ENCODE measurements around the gene ZFPM1. TPM values are rescaled to one million over a fixed set of nuclear protein-coding genes. Genes with fewer than 3 reads are reported as not detected.

The ZFPM1 gene
- polyA plus RNA-seq, 3 donors = 1.8 to 5.9 (median 3.6) TPM

- no peak overlapping the region for H3K27ac ChIP-seq (ENCODE audit: low read depth, low read length)
- WGBS, 3 donors = 36 to 66% (median 64%) methylated on average over 17 of the region's 17 CpGs
These were observed 47.2 kb downstream of the ZFPM1 start for GRCh38 chr16:88500255-88500661.

- no peak overlapping the region for H3K27ac ChIP-seq (ENCODE audit: low read depth, low read length)
- 65 to 90% (median 89%) methylated on average over 15 of the region's 15 CpGs for WGBS, 3 donors
These were observed 49.3 kb downstream of the ZFPM1 start for GRCh38 chr16:88502371-88502770.

DNA sequence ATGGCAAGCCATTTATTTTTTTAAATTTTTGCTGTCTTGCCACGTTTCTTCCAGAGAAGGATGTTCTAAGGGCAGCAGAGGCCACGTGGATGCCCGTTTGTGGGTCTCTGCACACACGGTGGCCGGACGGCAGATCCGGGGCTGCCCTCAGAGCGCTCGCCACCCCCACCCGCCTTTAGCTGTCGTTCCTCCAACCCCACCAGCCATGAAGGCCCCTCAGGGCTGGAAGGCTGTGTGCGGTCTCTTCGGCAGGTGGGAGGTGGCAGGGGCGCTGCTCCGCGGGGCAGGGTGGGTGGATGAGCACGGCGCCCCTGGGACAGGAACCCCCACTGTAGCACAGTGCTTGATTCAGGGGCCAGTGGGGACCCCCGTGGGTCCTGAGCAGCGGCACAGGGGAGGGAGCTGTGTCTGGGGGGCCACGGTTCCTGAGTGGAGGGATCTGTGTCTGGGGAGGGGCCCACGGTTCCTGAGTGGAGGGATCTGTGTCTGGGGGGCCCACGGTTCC, 49.7 kb downstream of the ZFPM1 start:
- H3K27ac ChIP-seq (ENCODE audit: low read depth, low read length) = no peak overlapping the region
- 83 to 89% (median 89%) methylated on average over 21 to 23 of the region's 23 CpGs for WGBS, 3 donors

- 57 to 89% (median 85%) methylated on average over 10 of the region's 10 CpGs for WGBS, 3 donors
- H3K27ac ChIP-seq (ENCODE audit: low read depth, low read length) = no peak overlapping the region
These were observed 50.3 kb downstream of the ZFPM1 start for GRCh38 chr16:88503374-88503770.

DNA sequence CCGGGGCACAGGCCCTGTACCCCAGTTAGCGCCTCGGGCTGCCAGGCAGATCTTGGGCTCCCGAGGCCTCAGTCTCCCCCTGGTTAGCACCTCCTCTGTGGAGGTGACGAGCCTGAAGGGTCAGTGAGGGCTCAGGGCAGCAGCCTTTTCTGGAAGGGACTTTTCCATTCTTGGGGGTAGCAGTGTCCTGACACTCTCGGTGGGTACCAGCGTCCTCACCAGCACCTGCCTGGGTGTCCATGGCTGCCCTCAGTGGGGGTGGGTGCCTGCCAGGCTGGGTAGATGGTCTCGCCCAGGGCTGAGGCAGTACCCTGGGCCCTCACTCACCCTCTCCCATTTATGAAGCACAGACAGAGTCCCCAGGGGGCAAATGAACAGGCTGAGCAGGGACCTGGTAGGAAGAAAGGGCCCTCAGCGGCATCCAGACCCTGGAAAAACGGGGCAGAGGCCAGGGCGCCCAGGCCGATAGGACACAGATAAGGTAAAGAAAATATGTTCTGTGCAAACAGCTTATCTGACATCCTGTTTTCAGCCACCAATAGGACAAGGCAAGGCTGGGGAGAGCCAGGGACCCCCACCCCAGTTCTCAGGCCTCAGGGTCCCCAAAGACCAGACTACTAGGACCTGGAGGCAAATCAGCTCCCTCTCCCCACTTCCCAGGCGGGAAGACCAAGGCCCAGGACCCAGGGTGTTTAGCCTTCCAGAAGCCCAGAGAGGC, 50.9 kb downstream of the ZFPM1 start:
- no peak overlapping the region for H3K27ac ChIP-seq (ENCODE audit: low read depth, low read length)
- WGBS, 3 donors = 57 to 96% (median 80%) methylated on average over 13 of the region's 13 CpGs

DNA sequence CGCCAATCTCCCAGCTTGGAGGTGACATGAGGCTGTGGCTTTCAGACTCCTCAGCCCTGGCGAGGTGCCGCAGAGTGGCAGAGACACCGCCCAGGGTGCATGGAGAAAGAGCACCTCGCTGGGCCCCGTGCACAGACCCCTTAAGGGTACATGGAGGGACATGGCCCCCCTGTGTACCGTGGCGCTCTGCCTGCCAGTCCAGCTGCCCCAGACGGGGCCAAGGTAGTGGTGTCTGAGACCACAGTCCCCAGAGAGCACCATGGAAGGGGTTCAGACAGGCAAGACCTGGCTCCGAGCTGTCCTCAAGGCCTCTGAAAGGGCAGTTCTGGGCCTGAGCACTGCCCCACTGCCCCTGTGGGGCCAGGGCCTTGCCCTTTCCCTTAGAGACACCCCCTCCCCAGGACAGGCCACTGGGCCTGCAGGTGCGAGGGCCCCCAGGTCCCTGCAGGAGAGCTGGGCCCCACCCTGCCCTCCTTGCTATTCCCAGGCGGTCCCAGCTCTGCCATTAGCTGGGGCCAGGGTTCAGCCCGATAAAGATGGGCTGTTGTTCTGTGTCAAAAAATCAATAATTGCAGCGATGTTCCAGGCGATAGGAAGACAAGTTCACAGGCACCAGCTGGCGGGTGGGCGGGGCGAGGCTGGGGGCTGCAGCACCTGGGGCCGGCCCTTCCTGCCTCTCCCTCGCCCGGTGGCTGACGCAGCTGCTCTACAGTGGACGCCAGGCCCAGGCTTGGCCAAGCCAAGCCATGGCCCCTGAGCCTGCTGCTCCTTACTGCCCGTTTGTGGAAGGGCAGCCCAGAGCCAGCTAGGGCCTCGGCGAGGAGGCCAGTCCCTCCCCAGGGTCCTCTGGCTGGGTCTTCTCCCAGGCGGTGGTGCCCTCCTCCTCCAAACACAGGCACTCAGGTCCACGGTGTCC, 51.7 kb downstream of the ZFPM1 start:
- WGBS, 3 donors = 36 to 84% (median 78%) methylated on average over 27 to 28 of the region's 28 CpGs
- H3K27ac ChIP-seq (ENCODE audit: low read depth, low read length) = no peak overlapping the region

DNA sequence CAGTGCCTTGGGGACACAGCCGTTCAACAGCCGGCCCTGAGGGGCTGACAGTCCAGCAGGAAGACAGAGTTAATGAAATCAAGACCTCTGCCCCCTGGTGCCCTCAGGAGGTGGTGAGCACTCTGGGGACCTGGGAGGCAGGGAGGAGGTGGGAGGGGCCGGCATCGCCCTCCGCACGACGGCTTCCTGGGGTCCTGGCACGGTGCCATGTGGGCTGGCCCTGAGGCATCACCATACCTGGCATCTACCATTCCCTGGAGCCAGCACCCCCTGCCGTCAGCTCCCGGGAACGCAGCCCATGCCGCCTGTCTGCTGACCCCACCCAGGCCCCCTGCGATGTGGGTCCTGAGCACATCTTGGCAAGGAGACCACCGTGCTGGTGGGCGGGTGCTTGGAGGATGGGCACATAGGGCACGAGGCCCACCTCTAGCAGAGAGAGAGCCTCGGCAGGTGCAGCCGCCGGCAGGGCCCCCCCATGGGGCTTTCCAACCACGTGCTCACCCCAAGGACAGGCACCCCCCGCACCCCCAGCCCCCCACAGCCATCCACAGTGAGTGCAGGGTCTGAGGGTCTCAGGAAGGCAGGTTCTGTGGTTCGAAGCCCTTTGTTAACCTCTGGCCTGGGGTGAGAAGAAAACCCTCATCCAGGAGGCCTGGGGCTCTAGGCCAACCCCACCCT, 52.5 kb downstream of the ZFPM1 start:
- H3K27ac ChIP-seq (ENCODE audit: low read depth, low read length) = no peak overlapping the region
- WGBS, 3 donors = 22 to 59% (median 58%) methylated on average over 20 to 22 of the region's 22 CpGs

GRCh38 chr16:88506723-88507122, 53.6 kb downstream of the ZFPM1 start:
- 88 to 97% (median 89%) methylated on average over 21 of the region's 21 CpGs for WGBS, 3 donors

GRCh38 chr16:88507231-88507743, 54.2 kb downstream of the ZFPM1 start:
- H3K27ac ChIP-seq (ENCODE audit: low read depth, low read length) = no peak overlapping the region
- 85 to 93% (median 88%) methylated on average over 9 of the region's 9 CpGs for WGBS, 3 donors

More at GRCh38 chr16:88506723-88507122, 53.6 kb downstream of the ZFPM1 start:
- no peak overlapping the region for H3K27ac ChIP-seq (ENCODE audit: low read depth, low read length)

- WGBS, 3 donors = 41 to 91% (median 84%) methylated on average over 12 to 13 of the region's 13 CpGs
- no peak overlapping the region for H3K27ac ChIP-seq (ENCODE audit: low read depth, low read length)
These were observed 55.3 kb downstream of the ZFPM1 start for GRCh38 chr16:88508376-88508867.

- WGBS, 3 donors = 50 to 87% (median 84%) methylated on average over 41 of the region's 41 CpGs
- no peak overlapping the region for H3K27ac ChIP-seq (ENCODE audit: low read depth, low read length)
These were observed 56.0 kb downstream of the ZFPM1 start for GRCh38 chr16:88508868-88509748.

GRCh38 chr16:88509749-88510069, 56.6 kb downstream of the ZFPM1 start:
- H3K27ac ChIP-seq (ENCODE audit: low read depth, low read length) = no peak overlapping the region

DNA sequence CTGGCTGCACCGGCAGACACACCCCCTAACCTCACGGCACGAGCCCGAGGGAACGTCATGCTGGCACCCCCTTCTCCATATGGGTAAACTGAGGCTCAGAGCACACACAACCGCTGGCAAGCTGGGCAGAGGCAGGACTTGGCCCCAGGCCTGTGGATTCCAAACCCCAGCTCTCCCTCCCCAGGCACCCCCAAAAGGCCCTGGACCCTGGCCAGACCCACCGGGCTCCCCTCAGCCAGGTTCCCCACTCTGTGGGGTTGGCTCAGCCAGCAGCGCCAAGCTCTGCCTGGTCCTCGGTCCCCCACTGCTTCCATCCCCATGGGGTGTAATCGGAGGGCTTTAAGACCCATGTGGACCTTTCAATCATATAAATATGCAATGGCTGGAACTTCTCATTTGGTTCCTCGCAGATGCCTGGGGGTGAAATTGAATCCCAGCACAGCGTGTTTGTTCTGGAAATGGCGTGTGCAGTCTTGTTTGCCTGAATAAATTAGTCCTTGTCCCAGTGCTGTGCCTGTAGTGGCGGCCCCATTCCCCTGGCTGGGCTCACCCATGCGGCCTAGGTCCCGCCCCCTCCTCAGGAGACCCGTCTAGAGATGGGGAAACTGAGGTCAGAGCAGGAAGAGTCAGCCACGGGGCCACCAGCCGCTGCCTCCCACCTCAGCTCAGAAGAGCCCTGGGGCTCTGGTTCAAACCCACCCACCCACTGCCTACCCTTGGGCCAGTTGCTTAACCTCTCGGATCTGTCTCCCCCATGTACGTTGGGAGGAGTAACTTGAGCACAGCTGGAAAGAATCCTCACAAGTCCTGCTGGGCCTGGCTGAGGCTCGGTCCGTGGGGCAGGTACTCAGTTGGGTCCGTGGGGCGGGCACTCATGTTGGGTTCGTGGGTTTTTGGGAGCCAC, 57.3 kb downstream of the ZFPM1 start:
- H3K27ac ChIP-seq (ENCODE audit: low read depth, low read length) = no peak overlapping the region
- 60 to 82% (median 73%) methylated on average over 26 of the region's 26 CpGs for WGBS, 3 donors

More at GRCh38 chr16:88509749-88510069, 56.6 kb downstream of the ZFPM1 start:
- 51 to 87% (median 84%) methylated on average over 12 of the region's 12 CpGs for whole genome bisulfite sequencing, 3 donors

GRCh38 chr16:88511060-88511459, 58.0 kb downstream of the ZFPM1 start:
- H3K27ac ChIP-seq (ENCODE audit: low read depth, low read length) = no peak overlapping the region
- WGBS, 3 donors = 69 to 96% (median 92%) methylated on average over 5 to 7 of the region's 7 CpGs

DNA sequence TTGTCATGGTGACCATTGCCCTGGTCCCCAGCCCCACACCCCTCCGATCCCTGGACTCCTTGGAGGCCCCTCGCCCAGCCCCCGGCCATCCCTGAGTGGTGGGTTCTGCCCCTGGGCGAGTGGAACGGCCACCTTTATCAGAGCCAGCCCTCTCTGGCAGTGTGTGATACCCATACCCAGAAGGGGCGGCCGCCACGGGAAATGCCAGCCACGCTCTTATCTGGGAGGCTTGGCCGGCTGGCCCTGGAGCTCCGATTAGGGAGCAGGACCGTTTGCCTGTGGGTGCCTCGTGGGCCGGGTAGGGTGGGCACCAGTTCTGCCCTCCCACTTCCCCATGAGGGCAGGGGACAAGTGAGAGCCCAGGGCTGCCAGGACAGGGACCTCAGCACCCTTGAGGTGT, 58.8 kb downstream of the ZFPM1 start:
- WGBS, 3 donors = 53 to 89% (median 84%) methylated on average over 14 of the region's 14 CpGs
- H3K27ac ChIP-seq (ENCODE audit: low read depth, low read length) = no peak overlapping the region

Measured in adipose tissue (tissue), 3 donors.